ENCODE measurements around the gene GNAI1.

The GNAI1 gene

DNA sequence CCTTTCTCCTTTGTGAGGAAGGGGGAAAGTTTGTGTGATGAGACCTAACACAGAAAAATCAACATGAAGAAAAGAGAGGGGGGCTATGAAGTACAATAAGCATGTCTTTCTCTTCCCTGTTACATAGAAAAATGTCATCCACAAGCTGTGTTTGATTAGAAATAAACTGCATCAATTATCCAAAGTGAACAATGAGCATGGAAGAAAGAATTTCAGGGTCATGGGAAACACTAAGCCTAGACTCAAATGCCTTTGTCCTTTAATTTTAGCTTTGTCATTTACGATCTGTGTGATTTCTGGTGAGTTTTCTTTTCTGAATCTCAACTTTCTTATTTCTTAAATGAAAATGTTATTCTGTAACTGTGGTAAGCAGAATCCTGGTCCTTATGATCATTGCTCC lies 121.0 kb downstream of the GNAI1 start:
- no peak for DNase-seq

DNA sequence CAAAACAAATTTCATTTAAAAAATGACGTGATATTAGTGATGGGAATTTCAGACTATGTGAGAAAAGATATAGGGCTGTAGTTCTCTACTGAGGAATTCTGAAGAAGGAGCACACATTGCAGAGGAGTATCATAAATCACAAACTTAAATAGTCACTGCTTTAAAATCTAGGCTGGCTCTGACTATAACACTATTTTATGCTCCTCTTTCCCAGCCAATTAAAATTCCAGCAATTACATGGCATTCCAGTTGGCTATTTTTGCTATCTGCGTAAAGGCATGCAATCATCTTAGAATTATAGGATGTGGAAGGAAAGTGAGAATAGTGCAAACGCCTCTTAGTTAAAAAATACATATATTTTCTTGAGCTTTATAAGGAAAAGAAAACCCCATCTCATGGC lies 123.1 kb downstream of the GNAI1 start:
- peak; percentile 56 for DNase-seq

DNA sequence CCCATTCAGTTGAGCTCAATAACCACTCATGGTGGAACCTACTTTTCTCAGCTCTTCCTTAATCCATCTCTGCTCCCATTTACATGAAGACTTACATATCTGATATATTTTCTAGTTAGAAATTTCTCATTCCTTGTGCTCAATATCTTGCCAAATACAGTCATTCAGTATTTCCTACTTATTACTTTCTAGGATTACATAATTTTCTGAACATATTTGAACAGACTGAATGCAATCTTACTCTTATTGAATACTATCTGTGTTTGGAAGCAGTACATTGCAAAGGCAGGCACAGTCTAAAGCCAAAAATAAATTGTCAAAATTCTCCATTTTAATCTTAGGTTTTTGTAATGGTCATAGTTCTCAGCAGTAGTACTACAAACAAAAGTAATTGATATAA lies 126.0 kb downstream of the GNAI1 start:
- DNase-seq = no peak

DNA sequence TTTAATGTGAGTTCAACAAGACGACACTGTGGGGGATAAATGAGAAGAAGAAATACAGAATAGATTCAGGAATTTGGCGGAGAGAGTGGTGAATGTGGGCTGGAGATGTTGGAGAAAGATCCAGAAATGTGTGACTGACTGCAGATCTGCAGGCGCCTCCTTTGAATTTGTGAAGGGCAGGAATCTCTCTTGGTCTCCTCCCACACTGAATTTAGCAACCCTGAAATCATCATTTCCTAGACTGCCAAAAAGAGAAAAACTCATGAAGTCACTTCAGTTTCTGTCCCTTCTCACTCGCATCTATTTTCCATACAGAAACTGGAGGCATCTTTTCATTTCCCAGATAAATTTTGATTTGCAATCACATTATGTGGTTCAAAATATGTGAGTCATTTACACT lies 128.7 kb downstream of the GNAI1 start:
- peak; percentile 25 for DNase-seq

DNA sequence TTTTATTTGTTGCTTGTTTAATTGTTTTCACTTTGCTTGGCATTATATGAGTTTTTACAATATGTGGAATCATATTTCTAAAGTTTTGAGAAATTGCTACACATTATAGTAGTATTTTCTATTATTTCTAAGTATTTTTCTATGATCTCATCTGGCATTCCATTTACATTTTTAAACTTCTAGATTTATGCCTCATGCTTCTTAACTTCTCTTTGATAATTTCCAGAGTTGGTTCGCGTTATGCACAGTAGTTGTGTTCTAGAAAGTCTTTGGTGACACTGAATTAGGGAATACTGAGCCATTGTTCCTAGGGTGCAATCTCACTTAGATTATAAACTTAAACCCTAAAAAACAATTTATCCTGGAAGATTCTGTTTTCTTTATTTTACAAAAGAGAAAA lies 129.2 kb downstream of the GNAI1 start:
- no peak for DNase-seq

DNA sequence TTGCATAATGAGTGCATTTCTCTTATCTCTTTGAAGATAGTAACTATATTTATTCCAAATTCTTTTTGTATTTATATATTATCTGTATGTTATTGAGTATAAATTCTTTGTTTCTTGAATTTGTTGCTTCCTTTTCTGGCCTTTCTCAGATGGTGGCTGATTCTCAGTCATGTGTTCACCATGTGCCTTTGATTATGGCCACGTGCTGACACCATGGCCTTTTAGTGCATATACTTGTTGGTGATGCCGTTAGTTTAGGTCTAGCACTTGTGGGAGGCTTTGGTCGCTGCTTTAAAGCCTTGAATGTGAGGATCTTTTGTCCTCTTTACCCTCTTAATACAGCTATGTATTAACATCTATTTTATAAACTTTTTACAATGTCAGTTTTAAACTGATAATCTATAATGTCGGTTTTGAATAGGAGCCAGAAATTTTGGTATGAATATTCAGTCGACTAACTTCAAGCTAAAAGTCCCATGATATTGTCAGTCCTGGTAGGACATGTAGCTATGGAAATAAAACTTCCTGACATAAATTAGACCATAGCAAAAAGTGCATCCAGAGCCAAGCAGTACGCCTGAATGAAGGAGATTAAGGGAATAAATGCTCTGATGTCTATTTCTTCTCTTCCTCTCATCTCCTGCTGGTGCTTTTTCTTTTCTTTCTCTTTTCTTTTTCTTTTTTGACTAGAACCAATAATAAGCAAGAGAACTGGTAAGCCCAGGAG lies 130.3 kb downstream of the GNAI1 start:
- DNase-seq = no peak

DNA sequence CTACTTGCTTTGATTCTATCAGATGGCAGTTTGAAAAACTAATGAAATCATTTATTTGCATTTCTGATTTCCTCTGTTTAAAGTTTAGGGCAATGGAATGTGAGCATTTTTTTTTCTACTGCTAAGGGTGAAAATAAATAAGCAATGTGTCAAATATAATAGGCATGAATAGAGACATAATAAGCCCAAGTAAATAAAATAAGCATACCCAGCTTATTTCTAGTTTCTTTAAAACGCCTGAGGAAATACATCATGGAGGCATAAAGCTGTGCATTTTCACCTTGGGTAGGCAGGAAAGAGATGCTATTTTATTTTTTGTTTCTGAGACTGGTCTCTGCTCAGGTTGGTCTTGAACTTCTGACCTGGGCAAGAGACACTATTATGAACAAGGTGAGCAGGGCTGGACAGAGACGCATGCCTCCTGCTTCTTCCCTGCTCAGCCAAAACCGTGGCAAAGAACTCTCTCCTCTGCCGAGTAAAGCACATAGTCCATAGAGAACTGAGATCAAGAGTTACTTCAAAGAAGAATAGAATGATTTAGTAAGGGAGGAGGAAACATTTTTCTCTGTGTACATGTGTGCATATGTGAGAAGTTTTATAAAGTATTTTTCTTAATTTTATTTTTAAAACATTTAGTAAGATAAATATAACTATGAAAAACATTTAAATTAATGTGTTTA lies 138.1 kb downstream of the GNAI1 start:
- DNase-seq = no peak

DNA sequence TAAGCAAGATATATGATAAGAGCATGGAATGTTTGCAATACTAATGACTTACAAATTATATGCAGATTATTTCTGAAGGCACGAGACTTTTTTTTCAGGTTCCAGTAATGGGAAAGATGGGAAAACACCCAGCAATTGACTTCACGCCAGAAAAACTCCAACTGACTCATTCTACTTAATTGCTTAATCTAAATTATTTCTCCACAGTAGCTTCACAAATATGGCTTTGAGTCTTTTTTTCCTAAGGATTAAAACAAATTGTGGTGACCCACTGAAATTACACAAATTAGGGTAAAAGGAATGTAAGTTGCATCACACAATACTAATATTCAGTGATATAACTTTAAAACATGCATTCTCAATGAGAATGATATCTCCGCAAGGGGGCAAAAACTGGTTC lies 138.7 kb downstream of the GNAI1 start:
- peak; percentile 84 for DNase-seq

DNA sequence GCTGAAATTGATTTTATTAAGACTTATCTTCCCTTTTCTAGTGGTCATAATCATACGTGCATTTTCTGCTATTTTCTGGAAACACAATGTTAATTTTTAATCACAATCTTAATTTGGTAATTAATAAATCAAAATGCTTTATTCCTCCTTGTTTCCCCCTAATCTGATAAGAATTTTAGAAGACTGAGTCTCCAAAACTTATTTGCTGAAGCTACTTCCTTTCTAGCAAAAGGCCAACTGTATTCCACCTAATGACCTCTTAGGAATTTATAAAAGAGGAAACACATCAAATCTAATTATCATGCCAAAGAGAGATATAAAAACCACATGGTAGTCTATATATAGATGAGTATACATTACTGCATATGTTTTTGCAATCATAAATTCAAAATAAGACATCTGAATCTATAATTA lies 140.6 kb downstream of the GNAI1 start:
- DNase-seq = peak; percentile 23

All from fibroblast of skin of abdomen (primary cell).